WTC11 (cell line): ENCODE results near the gene GRIN1.

Experiments
- ETV6 ChIP-seq: sonication (generic); formaldehyde crosslinking; IDR thresholded peaks from 2 replicates; pipeline ENCODE4 v1.8.1; 2022; ENCODE audit warnings: mild to moderate bottlenecking, missing genetic modification reagents
- FOXK1 ChIP-seq: sonication (generic); formaldehyde crosslinking; IDR thresholded peaks from 2 replicates; pipeline ENCODE4 v1.8.0; 2022; ENCODE audit warnings: mild to moderate bottlenecking, moderate library complexity, missing genetic modification reagents
- GTF2I ChIP-seq: fragments of 250-450 bp; sonication (Bioruptor Pico); conservative IDR thresholded peaks from 2 replicates; pipeline ENCODE4 v1.4.0; 2021; ENCODE audit warnings: mild to moderate bottlenecking
- NFATC4 ChIP-seq: fragments of 250-450 bp; sonication (Bioruptor Pico); IDR thresholded peaks from 2 replicates; pipeline ENCODE4 v1.9.0; 2021; ENCODE audit warnings: mild to moderate bottlenecking
- SP1 ChIP-seq: sonication (generic); formaldehyde crosslinking; conservative IDR thresholded peaks from 2 replicates; pipeline ENCODE4 v1.8.1; 2022; ENCODE audit warnings: missing genetic modification reagents
- TEAD4 ChIP-seq: sonication (generic); formaldehyde crosslinking; IDR thresholded peaks from 2 replicates; pipeline ENCODE4 v1.8.0; 2022; ENCODE audit warnings: mild to moderate bottlenecking, missing genetic modification reagents
- ZNF317 ChIP-seq: sonication (generic); formaldehyde crosslinking; IDR thresholded peaks from 2 replicates; pipeline ENCODE4 v1.8.1; 2023; ENCODE audit warnings: low read depth, mild to moderate bottlenecking, moderate library complexity, missing genetic modification reagents, borderline replicate concordance
- TF ChIP-seq, protein P1 (sequence below): sonication (generic); formaldehyde crosslinking; IDR thresholded peaks from 2 replicates; pipeline ENCODE4 v1.8.0; 2022; ENCODE audit warnings: mild to moderate bottlenecking, missing genetic modification reagents
- TF ChIP-seq, protein P2 (sequence below): sonication (generic); formaldehyde crosslinking; IDR thresholded peaks from 2 replicates; pipeline ENCODE4 v1.8.1; 2022; ENCODE audit warnings: low read depth, missing genetic modification reagents, borderline replicate concordance
- TF ChIP-seq, protein P3 (sequence below): sonication (generic); formaldehyde crosslinking; IDR thresholded peaks from 2 replicates; pipeline ENCODE4 v1.8.1; 2023; ENCODE audit warnings: mild to moderate bottlenecking, missing genetic modification reagents, moderate library complexity
- TF ChIP-seq, protein P4 (sequence below): fragments of 250-450 bp; sonication (Bioruptor Pico); IDR thresholded peaks from 2 replicates; pipeline ENCODE4 v1.8.0; 2021; ENCODE audit warnings: mild to moderate bottlenecking
- TF ChIP-seq, protein P5 (sequence below): fragments of 200-600 bp; IDR thresholded peaks from 2 replicates; pipeline ENCODE4 v1.8.0; 2022; ENCODE audit warnings: antibody characterized with exemption
- TF ChIP-seq, protein P6 (sequence below): fragments of 250-450 bp; sonication (Bioruptor Pico); IDR thresholded peaks from 2 replicates; pipeline ENCODE4 v1.9.0; 2021; ENCODE audit warnings: moderate library complexity, mild to moderate bottlenecking, inconsistent platforms, borderline replicate concordance

DNA sequence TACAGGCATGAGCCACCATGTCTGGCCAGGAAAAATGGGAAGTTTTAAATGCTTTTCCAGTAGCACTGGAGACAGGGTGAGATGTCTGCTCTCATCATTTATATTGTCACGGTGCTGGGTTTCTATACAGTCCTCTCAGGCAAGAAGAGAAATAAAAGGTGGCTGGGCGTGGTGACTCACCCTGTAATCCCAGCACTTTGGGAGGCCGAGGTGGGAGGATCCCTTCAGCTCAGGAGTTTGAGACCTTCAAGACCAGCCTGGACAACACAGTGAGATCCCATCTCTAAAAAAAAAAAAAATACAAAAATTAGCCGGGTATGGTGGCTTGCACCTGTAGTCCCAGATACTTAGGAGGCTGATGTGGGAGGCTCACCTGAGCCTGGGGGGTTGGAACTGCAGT, 4.8 kb upstream of the GRIN1 start:
- TF ChIP-seq, protein P1, sequence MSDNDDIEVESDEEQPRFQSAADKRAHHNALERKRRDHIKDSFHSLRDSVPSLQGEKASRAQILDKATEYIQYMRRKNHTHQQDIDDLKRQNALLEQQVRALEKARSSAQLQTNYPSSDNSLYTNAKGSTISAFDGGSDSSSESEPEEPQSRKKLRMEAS (CRISPR knock-in tag), result no peak
- TF ChIP-seq, protein P2, sequence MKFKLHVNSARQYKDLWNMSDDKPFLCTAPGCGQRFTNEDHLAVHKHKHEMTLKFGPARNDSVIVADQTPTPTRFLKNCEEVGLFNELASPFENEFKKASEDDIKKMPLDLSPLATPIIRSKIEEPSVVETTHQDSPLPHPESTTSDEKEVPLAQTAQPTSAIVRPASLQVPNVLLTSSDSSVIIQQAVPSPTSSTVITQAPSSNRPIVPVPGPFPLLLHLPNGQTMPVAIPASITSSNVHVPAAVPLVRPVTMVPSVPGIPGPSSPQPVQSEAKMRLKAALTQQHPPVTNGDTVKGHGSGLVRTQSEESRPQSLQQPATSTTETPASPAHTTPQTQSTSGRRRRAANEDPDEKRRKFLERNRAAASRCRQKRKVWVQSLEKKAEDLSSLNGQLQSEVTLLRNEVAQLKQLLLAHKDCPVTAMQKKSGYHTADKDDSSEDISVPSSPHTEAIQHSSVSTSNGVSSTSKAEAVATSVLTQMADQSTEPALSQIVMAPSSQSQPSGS (CRISPR knock-in tag), result no peak
- TF ChIP-seq, protein P3, sequence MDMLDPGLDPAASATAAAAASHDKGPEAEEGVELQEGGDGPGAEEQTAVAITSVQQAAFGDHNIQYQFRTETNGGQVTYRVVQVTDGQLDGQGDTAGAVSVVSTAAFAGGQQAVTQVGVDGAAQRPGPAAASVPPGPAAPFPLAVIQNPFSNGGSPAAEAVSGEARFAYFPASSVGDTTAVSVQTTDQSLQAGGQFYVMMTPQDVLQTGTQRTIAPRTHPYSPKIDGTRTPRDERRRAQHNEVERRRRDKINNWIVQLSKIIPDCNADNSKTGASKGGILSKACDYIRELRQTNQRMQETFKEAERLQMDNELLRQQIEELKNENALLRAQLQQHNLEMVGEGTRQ, result no peak
- TF ChIP-seq, protein P4, sequence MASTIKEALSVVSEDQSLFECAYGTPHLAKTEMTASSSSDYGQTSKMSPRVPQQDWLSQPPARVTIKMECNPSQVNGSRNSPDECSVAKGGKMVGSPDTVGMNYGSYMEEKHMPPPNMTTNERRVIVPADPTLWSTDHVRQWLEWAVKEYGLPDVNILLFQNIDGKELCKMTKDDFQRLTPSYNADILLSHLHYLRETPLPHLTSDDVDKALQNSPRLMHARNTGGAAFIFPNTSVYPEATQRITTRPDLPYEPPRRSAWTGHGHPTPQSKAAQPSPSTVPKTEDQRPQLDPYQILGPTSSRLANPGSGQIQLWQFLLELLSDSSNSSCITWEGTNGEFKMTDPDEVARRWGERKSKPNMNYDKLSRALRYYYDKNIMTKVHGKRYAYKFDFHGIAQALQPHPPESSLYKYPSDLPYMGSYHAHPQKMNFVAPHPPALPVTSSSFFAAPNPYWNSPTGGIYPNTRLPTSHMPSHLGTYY (CRISPR knock-in tag), result no peak
- no peak for TF ChIP-seq NFATC4 (CRISPR knock-in tag)
- TF ChIP-seq, protein P5, sequence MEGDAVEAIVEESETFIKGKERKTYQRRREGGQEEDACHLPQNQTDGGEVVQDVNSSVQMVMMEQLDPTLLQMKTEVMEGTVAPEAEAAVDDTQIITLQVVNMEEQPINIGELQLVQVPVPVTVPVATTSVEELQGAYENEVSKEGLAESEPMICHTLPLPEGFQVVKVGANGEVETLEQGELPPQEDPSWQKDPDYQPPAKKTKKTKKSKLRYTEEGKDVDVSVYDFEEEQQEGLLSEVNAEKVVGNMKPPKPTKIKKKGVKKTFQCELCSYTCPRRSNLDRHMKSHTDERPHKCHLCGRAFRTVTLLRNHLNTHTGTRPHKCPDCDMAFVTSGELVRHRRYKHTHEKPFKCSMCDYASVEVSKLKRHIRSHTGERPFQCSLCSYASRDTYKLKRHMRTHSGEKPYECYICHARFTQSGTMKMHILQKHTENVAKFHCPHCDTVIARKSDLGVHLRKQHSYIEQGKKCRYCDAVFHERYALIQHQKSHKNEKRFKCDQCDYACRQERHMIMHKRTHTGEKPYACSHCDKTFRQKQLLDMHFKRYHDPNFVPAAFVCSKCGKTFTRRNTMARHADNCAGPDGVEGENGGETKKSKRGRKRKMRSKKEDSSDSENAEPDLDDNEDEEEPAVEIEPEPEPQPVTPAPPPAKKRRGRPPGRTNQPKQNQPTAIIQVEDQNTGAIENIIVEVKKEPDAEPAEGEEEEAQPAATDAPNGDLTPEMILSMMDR, result no peak
- no peak for TF ChIP-seq ETV6 (CRISPR knock-in tag)
- no peak for TF ChIP-seq GTF2I (CRISPR knock-in tag)
- TF ChIP-seq SP1, result no peak
- no peak for TF ChIP-seq ZNF317 (CRISPR knock-in tag)
- TF ChIP-seq, protein P6, sequence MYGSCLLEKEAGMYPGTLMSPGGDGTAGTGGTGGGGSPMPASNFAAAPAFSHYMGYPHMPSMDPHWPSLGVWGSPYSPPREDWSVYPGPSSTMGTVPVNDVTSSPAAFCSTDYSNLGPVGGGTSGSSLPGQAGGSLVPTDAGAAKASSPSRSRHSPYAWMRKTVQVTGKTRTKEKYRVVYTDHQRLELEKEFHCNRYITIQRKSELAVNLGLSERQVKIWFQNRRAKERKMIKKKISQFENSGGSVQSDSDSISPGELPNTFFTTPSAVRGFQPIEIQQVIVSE (CRISPR knock-in tag), result no peak
- TF ChIP-seq FOXK1, result no peak
- TF ChIP-seq TEAD4 (CRISPR knock-in tag), result no peak
